Adipocyte (in vitro differentiated cells): ENCODE measurements around the gene CAPN8.

ENCODE experiments used
- DNase-seq: peaks from one replicate; pipeline ENCODE4 v3.0.0-alpha.2; 2015; ENCODE audit warnings: low read depth
- H3K27me3 ChIP-seq: replicated peaks from 2 replicates; pipeline ENCODE4 v1.7.0; 2013; ENCODE audit warnings: mild to moderate bottlenecking, low read length, moderate library complexity; ENCODE audit not compliant: control insufficient read depth, insufficient read depth
- H3K36me3 ChIP-seq: 2 replicates; pipeline ENCODE4 v1.7.0; 2013; ENCODE audit warnings: low read length, mild to moderate bottlenecking, moderate library complexity; ENCODE audit not compliant: control insufficient read depth, insufficient read depth, severe bottlenecking
- H3K4me1 ChIP-seq: 2 replicates; pipeline ENCODE4 v1.7.0; 2013; ENCODE audit warnings: mild to moderate bottlenecking, low read length, moderate library complexity; ENCODE audit not compliant: control insufficient read depth, insufficient read depth
- H3K4me3 ChIP-seq: 2 replicates; pipeline ENCODE4 v1.7.0; 2013; ENCODE audit warnings: mild to moderate bottlenecking, low read length, moderate library complexity
- H3K9ac ChIP-seq: 2 replicates; pipeline ENCODE4 v1.7.0; 2013; ENCODE audit warnings: mild to moderate bottlenecking, low read length, moderate library complexity
- H3K9me3 ChIP-seq: 2 replicates; pipeline ENCODE4 v1.7.0; 2013; ENCODE audit warnings: mild to moderate bottlenecking, low read length, moderate library complexity; ENCODE audit not compliant: control insufficient read depth

Gene CAPN8

GRCh38 chr1:223492044-223492443 is 173.5 kb downstream of the CAPN8 start:
- no peak for DNase-seq
- H3K4me3 ChIP-seq, result no peak overlapping the region
- H3K36me3 ChIP-seq, result no peaks in the 10 kb centered on the region

More at GRCh38 chr1:223492044-223492443, 173.5 kb downstream of the CAPN8 start:
- H3K4me1 ChIP-seq, result no peaks in the 10 kb centered on the region
- H3K9ac ChIP-seq, result no peak overlapping the region
- no peaks in the 10 kb centered on the region for H3K9me3 ChIP-seq
- peaks cover 27% of the 10 kb centered on the region for H3K27me3 ChIP-seq
